Caco-2 (cell line): ENCODE measurements around the gene UNC79. TPM values are rescaled to one million over a fixed set of nuclear protein-coding genes. Genes with fewer than 3 reads are reported as not detected.

Source experiments
- BruUV-seq: library from RNA; stranded (reverse); fragments of 400-500 nt; replicated peaks from 2 replicates; lab custom pipeline; 2021; lab: Mats Ljungman, UMichigan
- CTCF ChIA-PET: fragments of 300-600 bp; sonication (Branson Sonifier 250); formaldehyde crosslinking; loops from one replicate; lab custom pipeline; 2022; ENCODE audit warnings: antibody characterized with exemption; lab: Charles Lee
- POLR2A ChIA-PET: fragments of 300-600 bp; sonication (Branson Sonifier 250); formaldehyde crosslinking; loops from one replicate; lab custom pipeline; 2022; ENCODE audit warnings: antibody characterized with exemption; lab: Charles Lee
- DNase-seq, 2 experiments: peaks; one replicate each; pipeline versions ENCODE4 v3.0.0 to v3.0.0-alpha.2; 2020 to 2022
- H3K27me3 ChIP-seq: replicated peaks from 2 replicates; pipeline ENCODE4 v1.6.0; 2011; ENCODE audit warnings: low read length; ENCODE audit not compliant: control insufficient read depth, insufficient read depth
- H3K36me3 ChIP-seq: 2 replicates; pipeline ENCODE4 v1.5.1; 2011; ENCODE audit warnings: low read length; ENCODE audit not compliant: control insufficient read depth, insufficient read depth
- H3K4me1 ChIP-seq: fragments of 250-450 bp; sonication (Bioruptor Pico); 2 replicates; pipeline ENCODE4 v1.5.1; 2020; ENCODE audit warnings: mild to moderate bottlenecking
- H3K4me3 ChIP-seq: 2 replicates; pipeline ENCODE4 v1.5.1; 2011; ENCODE audit warnings: low read depth, mild to moderate bottlenecking, control low read depth, low read length
- H3K9me3 ChIP-seq: fragments of 250-450 bp; sonication (Bioruptor Pico); 2 replicates; pipeline ENCODE4 v1.5.1; 2020; ENCODE audit warnings: mild to moderate bottlenecking, moderate library complexity
- H3K27ac Mint-ChIP-seq: one replicate; pipeline ENCODE4 v1.8.0; 2022; ENCODE audit warnings: mixed read lengths; ENCODE audit not compliant: unreplicated experiment
- H3K27me3 Mint-ChIP-seq: one replicate; pipeline ENCODE4 v1.8.0; 2022; ENCODE audit warnings: mixed read lengths; ENCODE audit not compliant: insufficient read depth, unreplicated experiment
- H3K36me3 Mint-ChIP-seq: one replicate; pipeline ENCODE4 v1.8.0; 2022; ENCODE audit warnings: mild to moderate bottlenecking, mixed read lengths; ENCODE audit not compliant: insufficient read depth, unreplicated experiment
- H3K4me1 Mint-ChIP-seq: one replicate; pipeline ENCODE4 v1.8.0; 2022; ENCODE audit warnings: low read depth, mixed read lengths; ENCODE audit not compliant: unreplicated experiment
- H3K4me3 Mint-ChIP-seq: one replicate; pipeline ENCODE4 v1.8.0; 2022; ENCODE audit warnings: mild to moderate bottlenecking, moderate library complexity, mixed read lengths; ENCODE audit not compliant: unreplicated experiment
- H3K9me3 Mint-ChIP-seq: one replicate; pipeline ENCODE4 v1.8.0; 2022; ENCODE audit warnings: mixed read lengths; ENCODE audit not compliant: unreplicated experiment
- CTCF ChIP-seq, 2 experiments: fragments of 200-600 bp in 1 of 2; IDR thresholded peaks; 1 replicate in 1 of 2; 2 replicates in 1 of 2; pipeline versions ENCODE4 v1.5.1 to v1.8.0; 2011 to 2022; ENCODE audit warnings: antibody characterized with exemption in 1 of 2, control low read depth in 1 of 2, inconsistent platforms in 1 of 2, low read depth in 1 of 2, low read length in 1 of 2, mild to moderate bottlenecking in 1 of 2, moderate library complexity in 1 of 2; ENCODE audit not compliant: insufficient read depth in 1 of 2, severe bottlenecking in 1 of 2, unreplicated experiment in 1 of 2
- intact Hi-C: fragments of 100-400 bp; cut with micrococcal nuclease; formaldehyde crosslinking; loops from one replicate; pipeline ENCODE4 v1.10.0; 2022; ENCODE audit not compliant: unreplicated experiment
- total RNA-seq: library from RNA; stranded (reverse); gene quantifications from 2 replicates; pipeline ENCODE4 v1.2.3, GENCODE V29; 2022

UNC79 gene
- total RNA-seq, 1 experiment from 2014 or later, result 0.07 TPM

- Histone ChIP-seq H3K9me3 (no peaks in the 10 kb centered on the region), H3K4me1 (no peaks in the 10 kb centered on the region), H3K36me3 (no peaks in the 10 kb centered on the region), H3K27me3 (no peaks in the 10 kb centered on the region), H3K4me3 (no peak overlapping the region)
- H3K9me3 Mint-ChIP-seq, result no peaks in the 10 kb centered on the region
- no peak for DNase-seq
- no TSS peak for BruUV-seq
- H3K36me3 Mint-ChIP-seq, result no peaks in the 10 kb centered on the region
- intact Hi-C loops, result no loop called here
- H3K4me3 Mint-ChIP-seq, result no peak overlapping the region
- no peak for TF ChIP-seq CTCF (IDR thresholded peaks at IDR 0.05; ENCODE audit: insufficient read depth in 1 of 2, low read depth in 1 of 2, low read length in 1 of 2, severe bottlenecking in 1 of 2, unreplicated experiment in 1 of 2)
- ChIA-PET POLR2A (no interaction called here), CTCF (no interaction called here)
- peaks cover 17% of the 10 kb centered on the region for H3K27me3 Mint-ChIP-seq
- no peaks in the 10 kb centered on the region for H3K4me1 Mint-ChIP-seq
- no peak overlapping the region for H3K27ac Mint-ChIP-seq
These were observed 50.1 kb downstream of the UNC79 start for GRCh38 chr14:93480867-93481266.

- no peak overlapping the region for H3K4me3 ChIP-seq
- H3K36me3 Mint-ChIP-seq, result no peaks in the 10 kb centered on the region
- no peak overlapping the region for H3K4me3 Mint-ChIP-seq
- H3K4me1 Mint-ChIP-seq, result no peaks in the 10 kb centered on the region
- no peaks in the 10 kb centered on the region for H3K4me1 ChIP-seq
- H3K27me3 Mint-ChIP-seq, result peaks cover 16% of the 10 kb centered on the region
- no peak for TF ChIP-seq CTCF (IDR thresholded peaks at IDR 0.05; ENCODE audit: insufficient read depth in 1 of 2, low read depth in 1 of 2, low read length in 1 of 2, severe bottlenecking in 1 of 2, unreplicated experiment in 1 of 2)
- H3K9me3 ChIP-seq, result no peaks in the 10 kb centered on the region
- intact Hi-C loops, result no loop called here
- DNase-seq, result no peak
- no peaks in the 10 kb centered on the region for H3K9me3 Mint-ChIP-seq
- no TSS peak for BruUV-seq
- no peak overlapping the region for H3K27ac Mint-ChIP-seq
- H3K27me3 ChIP-seq, result no peaks in the 10 kb centered on the region
- H3K36me3 ChIP-seq, result no peaks in the 10 kb centered on the region
- CTCF ChIA-PET, result no interaction called here
- POLR2A ChIA-PET, result no interaction called here
These were observed 51.0 kb downstream of the UNC79 start for GRCh38 chr14:93481758-93482157.

GRCh38 chr14:93490001-93490400 is 59.3 kb downstream of the UNC79 start:
- Mint-ChIP-seq H3K9me3 (peaks cover 10% of the 10 kb centered on the region), H3K27ac (no peak overlapping the region), H3K27me3 (peaks cover 6% of the 10 kb centered on the region), H3K4me3 (no peak overlapping the region), H3K36me3 (no peaks in the 10 kb centered on the region), H3K4me1 (no peaks in the 10 kb centered on the region)
- intact Hi-C loops, result no loop called here
- H3K9me3 ChIP-seq, result no peaks in the 10 kb centered on the region
- H3K4me3 ChIP-seq, result no peak overlapping the region
- TF ChIP-seq CTCF (IDR thresholded peaks at IDR 0.05; ENCODE audit: insufficient read depth in 1 of 2, low read depth in 1 of 2, low read length in 1 of 2, severe bottlenecking in 1 of 2, unreplicated experiment in 1 of 2), result no peak
- H3K27me3 ChIP-seq, result no peaks in the 10 kb centered on the region
- no peak for DNase-seq
- H3K4me1 ChIP-seq, result no peaks in the 10 kb centered on the region
- ChIA-PET CTCF (no interaction called here), POLR2A (no interaction called here)
- H3K36me3 ChIP-seq, result no peaks in the 10 kb centered on the region
- BruUV-seq, result no TSS peak
